ENCODE measurements around the gene CALCR. TPM values are rescaled to one million over a fixed set of nuclear protein-coding genes. Genes with fewer than 3 reads are reported as not detected.

Gene CALCR
- total and polyA plus RNA-seq, 9 donors, result 5.1 to 12.5 (median 9.5) TPM

DNA sequence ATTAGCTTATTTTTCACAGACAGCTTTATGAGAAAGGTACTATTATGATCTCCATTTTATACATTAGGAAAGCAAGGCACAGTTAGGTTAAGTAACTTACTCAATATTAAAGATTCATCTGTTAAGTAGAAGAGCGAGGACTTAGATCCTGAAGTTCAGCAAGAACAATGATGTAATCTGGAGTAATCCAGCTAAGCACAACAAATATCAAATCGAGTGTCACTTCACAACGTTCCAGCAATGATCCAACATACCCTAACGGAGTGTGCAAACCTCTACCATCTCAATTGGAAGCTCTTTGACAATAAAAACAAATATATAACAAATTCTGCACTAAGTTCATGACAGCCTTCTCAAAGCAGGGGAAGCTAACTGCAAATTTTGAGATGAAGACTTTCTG, 121.3 kb downstream of the CALCR start:
- Histone ChIP-seq H3K4me1 (ENCODE audit: control insufficient read depth, insufficient read depth, low read length) (no peaks in the 10 kb centered on the region), H3K9me3 (replicated peaks; ENCODE audit: control insufficient read depth, low read depth, low read length) (no peaks in the 10 kb centered on the region), H3K4me3 (ENCODE audit: low read length) (no peak overlapping the region), H3K27me3 (ENCODE audit: control insufficient read depth, insufficient read depth, low read length) (no peaks in the 10 kb centered on the region), H3K36me3 (ENCODE audit: control insufficient read depth, insufficient read depth, low read length) (no peaks in the 10 kb centered on the region), H3K27ac (ENCODE audit: low read length) (no peak overlapping the region)
- 40% methylated on average over 1 of the region's 4 CpGs for WGBS (ENCODE audit: insufficient coverage)
- no peak for DNase-seq

GRCh38 chr7:93448176-93448575, 126.3 kb downstream of the CALCR start:
- no peak overlapping the region for H3K27ac ChIP-seq (ENCODE audit: low read length)

GRCh38 chr7:93447509-93447908, 127.0 kb downstream of the CALCR start:
- WGBS (ENCODE audit: insufficient coverage), result no CpG with 5 or more reads among the region's 2 CpGs
- no peak for DNase-seq
- Histone ChIP-seq H3K27ac (ENCODE audit: low read length) (no peak overlapping the region), H3K27me3 (ENCODE audit: control insufficient read depth, insufficient read depth, low read length) (no peaks in the 10 kb centered on the region), H3K4me1 (ENCODE audit: control insufficient read depth, insufficient read depth, low read length) (no peaks in the 10 kb centered on the region), H3K36me3 (ENCODE audit: control insufficient read depth, insufficient read depth, low read length) (no peaks in the 10 kb centered on the region), H3K4me3 (ENCODE audit: low read length) (no peak overlapping the region), H3K9me3 (replicated peaks; ENCODE audit: control insufficient read depth, low read depth, low read length) (no peaks in the 10 kb centered on the region)

More at GRCh38 chr7:93448176-93448575, 126.3 kb downstream of the CALCR start:
- H3K9me3 ChIP-seq (replicated peaks; ENCODE audit: control insufficient read depth, low read depth, low read length), result no peaks in the 10 kb centered on the region
- no peaks in the 10 kb centered on the region for H3K27me3 ChIP-seq (ENCODE audit: control insufficient read depth, insufficient read depth, low read length)
- no CpG with 5 or more reads among the region's 1 CpG for WGBS (ENCODE audit: insufficient coverage)
- H3K36me3 ChIP-seq (ENCODE audit: control insufficient read depth, insufficient read depth, low read length), result no peaks in the 10 kb centered on the region
- no peak for DNase-seq
- H3K4me1 ChIP-seq (ENCODE audit: control insufficient read depth, insufficient read depth, low read length), result no peaks in the 10 kb centered on the region
- H3K4me3 ChIP-seq (ENCODE audit: low read length), result no peak overlapping the region

- H3K27ac ChIP-seq (ENCODE audit: low read length), result no peak overlapping the region
- H3K27me3 ChIP-seq (ENCODE audit: control insufficient read depth, insufficient read depth, low read length), result no peaks in the 10 kb centered on the region
- no peaks in the 10 kb centered on the region for H3K36me3 ChIP-seq (ENCODE audit: control insufficient read depth, insufficient read depth, low read length)
- 30% methylated on average over 2 of the region's 6 CpGs for WGBS (ENCODE audit: insufficient coverage)
- H3K9me3 ChIP-seq (replicated peaks; ENCODE audit: control insufficient read depth, low read depth, low read length), result no peaks in the 10 kb centered on the region
- no peak for DNase-seq
- no peaks in the 10 kb centered on the region for H3K4me1 ChIP-seq (ENCODE audit: control insufficient read depth, insufficient read depth, low read length)
- H3K4me3 ChIP-seq (ENCODE audit: low read length), result no peak overlapping the region
Observed at GRCh38 chr7:93442478-93443224, 131.9 kb downstream of the CALCR start.

DNA sequence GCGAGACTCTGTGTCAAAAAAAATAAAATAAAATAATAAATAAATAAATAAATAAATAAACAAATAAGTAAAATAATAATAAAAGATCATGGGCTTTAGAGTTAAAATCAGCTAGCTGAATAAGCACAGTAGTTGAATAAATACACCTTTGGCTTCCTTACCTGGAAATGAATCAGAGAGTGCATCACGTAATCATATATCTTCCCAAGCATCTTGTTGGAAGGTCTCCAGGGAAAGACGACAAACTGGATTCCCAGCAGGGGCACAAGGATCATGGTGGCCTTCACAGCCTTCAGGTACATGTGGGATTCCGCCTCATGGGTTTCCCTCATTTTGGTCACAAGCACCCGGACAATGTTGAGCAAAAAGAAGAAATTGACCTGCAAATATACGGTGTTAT, 138.7 kb downstream of the CALCR start:
- H3K9me3 ChIP-seq (replicated peaks; ENCODE audit: control insufficient read depth, low read depth, low read length), result no peaks in the 10 kb centered on the region
- 100% methylated on average over 3 of the region's 6 CpGs for WGBS (ENCODE audit: insufficient coverage)
- H3K27me3 ChIP-seq (ENCODE audit: control insufficient read depth, insufficient read depth, low read length), result no peaks in the 10 kb centered on the region
- no peaks in the 10 kb centered on the region for H3K36me3 ChIP-seq (ENCODE audit: control insufficient read depth, insufficient read depth, low read length)
- peaks cover 3% of the 10 kb centered on the region for H3K4me1 ChIP-seq (ENCODE audit: control insufficient read depth, insufficient read depth, low read length)
- no peak for DNase-seq
- H3K4me3 ChIP-seq (ENCODE audit: low read length), result no peak overlapping the region
- no peak overlapping the region for H3K27ac ChIP-seq (ENCODE audit: low read length)

- H3K36me3 ChIP-seq (ENCODE audit: control insufficient read depth, insufficient read depth, low read length), result no peaks in the 10 kb centered on the region
- H3K9me3 ChIP-seq (replicated peaks; ENCODE audit: control insufficient read depth, low read depth, low read length), result no peaks in the 10 kb centered on the region
- no peak overlapping the region for H3K4me3 ChIP-seq (ENCODE audit: low read length)
- H3K4me1 ChIP-seq (ENCODE audit: control insufficient read depth, insufficient read depth, low read length), result peaks cover 3% of the 10 kb centered on the region
- no peak overlapping the region for H3K27ac ChIP-seq (ENCODE audit: low read length)
- no peak for DNase-seq
- no peaks in the 10 kb centered on the region for H3K27me3 ChIP-seq (ENCODE audit: control insufficient read depth, insufficient read depth, low read length)
- no CpG with 5 or more reads among the region's 2 CpGs for WGBS (ENCODE audit: insufficient coverage)
Observed at GRCh38 chr7:93432130-93432529, 142.4 kb downstream of the CALCR start.

GRCh38 chr7:93430917-93431588, 143.5 kb downstream of the CALCR start:
- 79% methylated on average over 5 of the region's 8 CpGs for WGBS (ENCODE audit: insufficient coverage)
- Histone ChIP-seq H3K9me3 (replicated peaks; ENCODE audit: control insufficient read depth, low read depth, low read length) (no peaks in the 10 kb centered on the region), H3K4me1 (ENCODE audit: control insufficient read depth, insufficient read depth, low read length) (peaks cover 3% of the 10 kb centered on the region), H3K4me3 (ENCODE audit: low read length) (no peak overlapping the region), H3K36me3 (ENCODE audit: control insufficient read depth, insufficient read depth, low read length) (no peaks in the 10 kb centered on the region), H3K27me3 (ENCODE audit: control insufficient read depth, insufficient read depth, low read length) (no peaks in the 10 kb centered on the region), H3K27ac (ENCODE audit: low read length) (no peak overlapping the region)
- DNase-seq, result no peak

- no CpG with 5 or more reads among the region's 3 CpGs for WGBS (ENCODE audit: insufficient coverage)
- H3K4me3 ChIP-seq (ENCODE audit: low read length), result no peak overlapping the region
- H3K36me3 ChIP-seq (ENCODE audit: control insufficient read depth, insufficient read depth, low read length), result no peaks in the 10 kb centered on the region
- no peaks in the 10 kb centered on the region for H3K9me3 ChIP-seq (replicated peaks; ENCODE audit: control insufficient read depth, low read depth, low read length)
- no peaks in the 10 kb centered on the region for H3K27me3 ChIP-seq (ENCODE audit: control insufficient read depth, insufficient read depth, low read length)
- DNase-seq, result no peak
- H3K4me1 ChIP-seq (ENCODE audit: control insufficient read depth, insufficient read depth, low read length), result peaks cover 3% of the 10 kb centered on the region
- no peak overlapping the region for H3K27ac ChIP-seq (ENCODE audit: low read length)
Observed at GRCh38 chr7:93429563-93429962, 145.0 kb downstream of the CALCR start.

DNA sequence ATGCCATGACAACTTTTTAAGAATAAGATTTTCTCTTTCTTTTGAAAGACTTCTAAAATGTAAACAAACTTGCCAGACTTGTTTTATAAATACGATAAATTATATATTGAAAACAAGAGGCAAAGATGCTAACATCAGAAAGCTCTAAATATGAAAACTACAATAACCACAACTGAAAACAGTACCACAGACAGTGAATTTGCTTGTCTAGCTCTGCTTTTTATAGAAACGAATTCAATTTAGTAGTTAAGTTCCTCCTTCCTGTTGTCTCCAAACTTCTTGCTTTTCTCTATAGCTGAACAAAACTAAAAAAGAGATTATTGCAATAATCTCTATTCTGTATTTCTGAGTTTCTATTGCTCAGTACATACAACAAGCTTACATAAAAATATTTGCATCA, 147.4 kb downstream of the CALCR start:
- Histone ChIP-seq H3K4me1 (ENCODE audit: control insufficient read depth, insufficient read depth, low read length) (peaks cover 3% of the 10 kb centered on the region), H3K36me3 (ENCODE audit: control insufficient read depth, insufficient read depth, low read length) (no peaks in the 10 kb centered on the region), H3K9me3 (replicated peaks; ENCODE audit: control insufficient read depth, low read depth, low read length) (no peaks in the 10 kb centered on the region), H3K4me3 (ENCODE audit: low read length) (no peak overlapping the region), H3K27me3 (ENCODE audit: control insufficient read depth, insufficient read depth, low read length) (no peaks in the 10 kb centered on the region), H3K27ac (ENCODE audit: low read length) (no peak overlapping the region)
- no peak for DNase-seq
- WGBS (ENCODE audit: insufficient coverage), result no CpG with 5 or more reads among the region's 2 CpGs

DNA sequence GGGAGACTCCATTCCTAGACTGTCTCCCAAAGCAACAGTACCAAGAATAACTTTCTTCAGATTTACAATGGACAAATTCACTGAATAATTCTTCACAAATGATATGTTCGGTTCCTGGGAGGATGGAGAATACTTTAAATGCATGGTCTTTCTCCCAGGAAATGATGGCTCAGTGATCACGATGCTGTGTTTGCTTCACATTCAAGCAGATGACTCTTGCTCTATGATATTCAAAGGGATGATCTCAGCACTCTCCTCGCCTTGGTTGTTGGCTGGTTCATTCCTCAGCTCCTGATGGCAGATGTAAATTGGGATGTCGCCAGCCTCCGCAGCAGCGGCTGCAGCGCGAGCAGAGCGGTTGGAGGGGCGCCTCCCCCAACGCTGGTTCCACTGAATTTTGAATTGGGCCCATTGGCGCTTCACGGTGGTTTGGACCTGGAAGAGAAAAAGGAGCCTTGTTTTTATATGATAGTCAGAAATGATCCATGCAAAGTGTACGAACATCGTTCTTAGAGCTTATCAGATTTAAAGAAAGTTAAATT, 148.3 kb downstream of the CALCR start:
- no peaks in the 10 kb centered on the region for H3K9me3 ChIP-seq (replicated peaks; ENCODE audit: control insufficient read depth, low read depth, low read length)
- no peak for DNase-seq
- no peaks in the 10 kb centered on the region for H3K27me3 ChIP-seq (ENCODE audit: control insufficient read depth, insufficient read depth, low read length)
- peaks cover 2% of the 10 kb centered on the region for H3K4me1 ChIP-seq (ENCODE audit: control insufficient read depth, insufficient read depth, low read length)
- H3K27ac ChIP-seq (ENCODE audit: low read length), result no peak overlapping the region
- no peak overlapping the region for H3K4me3 ChIP-seq (ENCODE audit: low read length)
- 90% methylated on average over 12 of the region's 15 CpGs for WGBS (ENCODE audit: insufficient coverage)
- H3K36me3 ChIP-seq (ENCODE audit: control insufficient read depth, insufficient read depth, low read length), result no peaks in the 10 kb centered on the region

Measured in muscle of leg (tissue), 11 donors.